Bronchial epithelial cell (primary cell): Measurements from ENCODE around the gene THAP12. TPM values are rescaled to one million over a fixed set of nuclear protein-coding genes. Genes with fewer than 3 reads are reported as not detected.
"Not testable (repeated sequence)": the region's sequence is repeated elsewhere in the genome, so short reads cannot be mapped to it uniquely, and the experiment has no call there.

Source experiments
- DNase-seq: peaks from one replicate; pipeline ENCODE4 v3.0.0-alpha.2; 2010; ENCODE audit warnings: low read depth
- FAIRE-seq: peaks from 2 replicates; lab custom pipeline; 2011; peaks lifted over from hg19 to GRCh38; lab: Jason Lieb, UNC
- H3K27me3 ChIP-seq: 2 replicates; pipeline ENCODE4 v1.5.1; 2011; ENCODE audit warnings: low read length; ENCODE audit not compliant: control insufficient read depth, insufficient read depth
- H3K36me3 ChIP-seq: 2 replicates; pipeline ENCODE4 v1.5.1; 2011; ENCODE audit warnings: low read length; ENCODE audit not compliant: control insufficient read depth, insufficient read depth
- H3K4me3 ChIP-seq: 2 replicates; pipeline ENCODE4 v1.5.1; 2011; ENCODE audit warnings: mild to moderate bottlenecking, low read depth, low read length, control low read depth
- CTCF ChIP-seq: IDR thresholded peaks from 2 replicates; pipeline ENCODE4 v1.5.1; 2011; ENCODE audit warnings: mild to moderate bottlenecking, moderate library complexity, low read length, control low read depth, inconsistent platforms; ENCODE audit not compliant: insufficient read depth, severe bottlenecking
- total RNA-seq: library from RNA; depleted of rRNA; stranded (reverse); fragments of >200 nt; gene quantifications from 2 replicates; pipeline ENCODE4 v1.2.1, GENCODE V29; 2014

THAP12 gene
- total RNA-seq, 1 donor from 2014 or later, result 42.9 TPM

GRCh38 chr11:76415073-76415472 is 34.1 kb upstream of the THAP12 start:
- TF ChIP-seq CTCF, result no peak
- no peak for FAIRE-seq
- no peak for DNase-seq
- Histone ChIP-seq H3K27me3 (peaks cover 2% of the 10 kb centered on the region), H3K4me3 (no peak overlapping the region), H3K36me3 (no peaks in the 10 kb centered on the region)

- no peak for DNase-seq
- H3K27me3 ChIP-seq, result peaks cover 2% of the 10 kb centered on the region
- FAIRE-seq, result no peak
- H3K36me3 ChIP-seq, result no peaks in the 10 kb centered on the region
- TF ChIP-seq CTCF, result no peak
- H3K4me3 ChIP-seq, result no peak overlapping the region
These were observed 30.0 kb upstream of the THAP12 start for GRCh38 chr11:76410851-76411357.

GRCh38 chr11:76408171-76408965 is 27.4 kb upstream of the THAP12 start:
- no peak for FAIRE-seq
- Histone ChIP-seq H3K27me3 (peaks cover 2% of the 10 kb centered on the region), H3K4me3 (no peak overlapping the region), H3K36me3 (no peaks in the 10 kb centered on the region)
- no peak for DNase-seq
- TF ChIP-seq CTCF, result no peak

- Histone ChIP-seq H3K4me3 (no peak overlapping the region), H3K27me3 (no peaks in the 10 kb centered on the region), H3K36me3 (no peaks in the 10 kb centered on the region)
- no peak for FAIRE-seq
- TF ChIP-seq CTCF, result no peak
- DNase-seq, result no peak
These were observed 25.4 kb upstream of the THAP12 start for GRCh38 chr11:76406359-76406758.

GRCh38 chr11:76401484-76401883 is 20.6 kb upstream of the THAP12 start:
- not testable (repeated sequence) for H3K36me3 ChIP-seq, H3K27me3 ChIP-seq, H3K4me3 ChIP-seq, FAIRE-seq, DNase-seq

- DNase-seq, result no peak
- no peak for FAIRE-seq
- TF ChIP-seq CTCF, result no peak
- Histone ChIP-seq H3K36me3 (no peaks in the 10 kb centered on the region), H3K27me3 (no peaks in the 10 kb centered on the region), H3K4me3 (no peak overlapping the region)
These were observed 20.0 kb upstream of the THAP12 start for GRCh38 chr11:76400967-76401366.
